Natural killer cell (primary cell): ENCODE data around the gene SOCS7. TPM values are rescaled to one million over a fixed set of nuclear protein-coding genes. Genes with fewer than 3 reads are reported as not detected.

Experiments
- ATAC-seq, 3 donors: fragments of 150-1000 bp in 2 of 3; fragments of 200-7000 bp in 1 of 3; cut with Tn5 transposase; 1 replicate in 1 of 3; 2 replicates in 2 of 3; pipeline ENCODE4 v1.10.0; 2021; ENCODE audit warnings: mild to moderate bottlenecking in 2 of 3, moderate library complexity in 2 of 3
- DNase-seq, 2 donors: peaks; one replicate each; pipeline versions ENCODE4 v3.0.0 to v3.0.0-alpha.2; 2013 to 2021; ENCODE audit warnings: mixed read lengths in 1 of 2
- H3K27ac ChIP-seq: one replicate; pipeline ENCODE4 v1.5.1; 2013; ENCODE audit warnings: mild to moderate bottlenecking, low read length
- H3K27me3 ChIP-seq: one replicate; pipeline ENCODE4 v1.6.1; 2013; ENCODE audit warnings: low read length; ENCODE audit not compliant: control insufficient read depth, insufficient read depth
- H3K36me3 ChIP-seq: one replicate; pipeline ENCODE4 v1.6.1; 2013; ENCODE audit warnings: low read length; ENCODE audit not compliant: control insufficient read depth, insufficient read depth
- H3K4me1 ChIP-seq: one replicate; pipeline ENCODE4 v1.6.1; 2013; ENCODE audit warnings: low read length; ENCODE audit not compliant: control insufficient read depth, insufficient read depth
- H3K4me3 ChIP-seq: one replicate; pipeline ENCODE4 v1.5.1; 2013; ENCODE audit warnings: low read length
- H3K9me3 ChIP-seq: one replicate; pipeline ENCODE4 v1.6.1; 2013; ENCODE audit warnings: low read length; ENCODE audit not compliant: control insufficient read depth, insufficient read depth
- H3K27ac Mint-ChIP-seq, 2 donors: one replicate each; pipeline ENCODE4 v1.8.0; 2022; ENCODE audit warnings: mild to moderate bottlenecking in 2 of 2, mixed read lengths in 2 of 2, moderate library complexity in 1 of 2
- H3K27me3 Mint-ChIP-seq, 2 donors: one replicate each; pipeline ENCODE4 v1.8.0; 2022; ENCODE audit warnings: low read depth in 2 of 2, mixed read lengths in 2 of 2
- H3K36me3 Mint-ChIP-seq: one replicate; pipeline ENCODE4 v1.8.0; 2022; ENCODE audit warnings: mixed read lengths
- H3K4me1 Mint-ChIP-seq, 2 donors: one replicate each; pipeline ENCODE4 v1.8.0; 2022; ENCODE audit warnings: mixed read lengths in 2 of 2
- H3K4me3 Mint-ChIP-seq: one replicate; pipeline ENCODE4 v1.8.0; 2022; ENCODE audit warnings: mild to moderate bottlenecking, moderate library complexity, mixed read lengths
- H3K9me3 Mint-ChIP-seq, 2 donors: one replicate each; pipeline ENCODE4 v1.8.0; 2022; ENCODE audit warnings: mixed read lengths in 2 of 2
- WGBS: methylation state at CpG from one replicate; pipeline ENCODE4 v1.1.7; 2013; ENCODE audit warnings: missing lambda C conversion rate; ENCODE audit not compliant: insufficient coverage; 5-methylcytosine and 5-hydroxymethylcytosine counted together
- intact Hi-C: fragments of 100-400 bp; cut with micrococcal nuclease; formaldehyde crosslinking; loops from one replicate; pipeline ENCODE4 v1.14.2; 2022
- total RNA-seq, 4 donors: library from RNA; stranded (reverse); fragments of 120-200 nt in 1 of 4; gene quantifications; one replicate each; pipeline versions ENCODE4 v1.2.3 to v1.2.4, GENCODE V29; 2013 to 2022
- TF ChIP-seq, protein P1 (sequence below): fragments of 200-600 bp; IDR thresholded peaks from one replicate; pipeline ENCODE4 v1.8.0; 2022; ENCODE audit warnings: antibody characterized with exemption

SOCS7 gene
- total RNA-seq, 3 donors from 2014 or later (not counting 1 experiment from before 2014, with no cell fraction given) = 13.6 to 31.8 (median 21.2) TPM

DNA sequence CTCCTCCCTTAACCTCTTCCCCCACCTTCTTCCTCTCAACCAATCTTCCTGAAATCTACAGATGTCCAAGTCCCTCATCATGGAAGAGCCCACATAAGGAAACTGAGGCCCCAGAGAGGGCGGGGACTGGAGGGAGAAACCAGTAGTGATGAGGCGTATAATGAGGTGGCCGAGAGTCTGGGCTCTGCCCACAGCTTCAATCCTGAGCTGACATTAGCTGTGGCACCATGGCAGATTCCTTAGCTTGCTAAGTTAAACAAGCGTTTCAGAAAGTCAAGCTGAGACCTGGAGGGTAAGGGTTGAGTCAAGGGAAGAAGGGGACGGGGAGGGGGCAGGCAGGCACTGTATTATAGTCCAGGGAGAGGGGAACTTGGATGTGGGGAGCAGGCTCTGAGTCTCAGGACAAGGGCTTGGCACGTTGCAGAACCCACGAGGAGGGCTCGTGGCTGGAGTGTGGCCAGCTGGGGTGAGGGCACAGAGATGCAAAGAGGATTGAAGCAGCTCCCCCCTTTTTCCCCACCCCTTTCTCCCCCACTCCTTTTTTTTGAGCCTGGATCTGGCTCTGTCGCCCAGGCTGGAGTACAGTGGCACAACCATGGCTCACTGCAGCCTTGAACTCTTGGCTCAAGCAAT lies 89.9 kb downstream of the SOCS7 start:
- ATAC-seq = no peak
- Mint-ChIP-seq H3K27me3 (peaks cover 0 to 6% of the 10 kb centered on the region in 2 donors), H3K4me3 (no peak overlapping the region), H3K4me1 (no peaks in the 10 kb centered on the region), H3K27ac (no peak overlapping the region), H3K36me3 (no peaks in the 10 kb centered on the region), H3K9me3 (no peaks in the 10 kb centered on the region)
- no peaks in the 10 kb centered on the region for H3K4me1 ChIP-seq
- H3K9me3 ChIP-seq = no peaks in the 10 kb centered on the region
- 68% methylated on average over 9 of the region's 9 CpGs for WGBS
- intact Hi-C loops = no loop called here
- no peaks in the 10 kb centered on the region for H3K36me3 ChIP-seq
- peaks cover 3% of the 10 kb centered on the region for H3K27me3 ChIP-seq
- H3K27ac ChIP-seq = no peak overlapping the region
- no peak overlapping the region for H3K4me3 ChIP-seq
- TF ChIP-seq, protein P1, sequence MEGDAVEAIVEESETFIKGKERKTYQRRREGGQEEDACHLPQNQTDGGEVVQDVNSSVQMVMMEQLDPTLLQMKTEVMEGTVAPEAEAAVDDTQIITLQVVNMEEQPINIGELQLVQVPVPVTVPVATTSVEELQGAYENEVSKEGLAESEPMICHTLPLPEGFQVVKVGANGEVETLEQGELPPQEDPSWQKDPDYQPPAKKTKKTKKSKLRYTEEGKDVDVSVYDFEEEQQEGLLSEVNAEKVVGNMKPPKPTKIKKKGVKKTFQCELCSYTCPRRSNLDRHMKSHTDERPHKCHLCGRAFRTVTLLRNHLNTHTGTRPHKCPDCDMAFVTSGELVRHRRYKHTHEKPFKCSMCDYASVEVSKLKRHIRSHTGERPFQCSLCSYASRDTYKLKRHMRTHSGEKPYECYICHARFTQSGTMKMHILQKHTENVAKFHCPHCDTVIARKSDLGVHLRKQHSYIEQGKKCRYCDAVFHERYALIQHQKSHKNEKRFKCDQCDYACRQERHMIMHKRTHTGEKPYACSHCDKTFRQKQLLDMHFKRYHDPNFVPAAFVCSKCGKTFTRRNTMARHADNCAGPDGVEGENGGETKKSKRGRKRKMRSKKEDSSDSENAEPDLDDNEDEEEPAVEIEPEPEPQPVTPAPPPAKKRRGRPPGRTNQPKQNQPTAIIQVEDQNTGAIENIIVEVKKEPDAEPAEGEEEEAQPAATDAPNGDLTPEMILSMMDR = no peak
- DNase-seq = no peak

DNA sequence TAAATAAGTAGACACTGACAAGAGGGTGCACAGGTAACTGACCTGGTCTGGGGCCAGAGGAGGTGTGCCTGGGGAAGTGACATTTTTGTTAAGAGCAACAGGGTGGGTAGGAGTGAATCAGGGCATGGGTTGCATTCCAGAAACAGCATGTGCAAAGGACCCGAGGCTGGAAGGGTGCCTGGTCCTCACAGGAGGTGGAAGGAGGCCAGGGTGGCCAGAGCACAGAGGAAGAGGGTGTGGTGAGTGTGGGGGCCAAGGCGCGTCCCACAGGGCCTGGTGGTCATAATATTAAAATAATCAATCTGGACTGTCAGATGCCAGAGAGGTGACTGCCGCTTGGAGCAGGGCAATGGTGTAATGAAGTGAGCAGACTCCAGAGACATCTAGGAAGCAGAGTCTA lies 90.9 kb downstream of the SOCS7 start:
- Histone ChIP-seq H3K27ac (no peak overlapping the region), H3K27me3 (peaks cover 3% of the 10 kb centered on the region), H3K9me3 (no peaks in the 10 kb centered on the region), H3K4me1 (no peaks in the 10 kb centered on the region), H3K36me3 (no peaks in the 10 kb centered on the region), H3K4me3 (no peak overlapping the region)
- no peaks in the 10 kb centered on the region for H3K4me1 Mint-ChIP-seq
- intact Hi-C loops = no loop called here
- H3K9me3 Mint-ChIP-seq = no peaks in the 10 kb centered on the region
- H3K27ac Mint-ChIP-seq = no peak overlapping the region
- TF ChIP-seq, protein P1 = no peak
- no peak for ATAC-seq
- peaks cover 0 to 6% of the 10 kb centered on the region in 2 donors for H3K27me3 Mint-ChIP-seq
- WGBS = 83% methylated on average over 4 of the region's 4 CpGs
- H3K4me3 Mint-ChIP-seq = no peak overlapping the region
- no peak for DNase-seq
- H3K36me3 Mint-ChIP-seq = no peaks in the 10 kb centered on the region

DNA sequence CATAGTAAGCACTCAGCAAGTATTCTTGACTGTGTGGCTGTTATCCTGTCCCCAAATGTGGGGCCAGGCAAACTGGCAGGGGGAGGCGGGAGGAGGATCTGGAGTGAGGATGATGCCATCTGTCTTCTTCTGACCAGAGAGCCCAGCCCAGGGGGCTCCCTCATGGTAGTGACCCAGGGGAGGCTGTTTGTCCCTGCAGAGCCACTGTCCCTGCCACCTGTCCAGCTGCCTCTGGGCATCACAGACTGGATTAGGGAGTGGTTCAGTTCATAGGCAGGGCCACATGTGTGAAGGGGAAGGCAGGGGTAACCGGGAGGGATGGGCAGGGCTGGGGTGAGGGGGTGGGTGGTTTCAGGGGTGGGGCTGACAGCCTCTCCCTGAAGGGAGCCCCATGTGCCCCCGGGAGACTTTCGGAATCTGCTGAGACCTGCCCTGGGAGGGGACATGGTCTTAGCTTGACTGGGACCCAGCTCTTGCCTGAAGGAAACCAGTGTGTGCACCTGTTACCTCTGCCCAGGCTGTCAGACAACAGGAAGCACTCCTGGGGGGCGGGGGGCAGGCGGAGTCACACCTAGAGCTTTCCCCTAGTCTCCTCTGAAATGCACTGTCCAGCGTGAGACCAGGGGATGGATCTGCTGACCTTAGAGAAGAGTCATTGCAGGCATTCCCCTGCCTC lies 91.8 kb downstream of the SOCS7 start:
- no peak overlapping the region for H3K4me3 Mint-ChIP-seq

More for the DNA sequence above, 91.8 kb downstream of the SOCS7 start:
- Mint-ChIP-seq H3K27me3 (peaks cover 0 to 6% of the 10 kb centered on the region in 2 donors), H3K9me3 (no peaks in the 10 kb centered on the region), H3K27ac (no peak overlapping the region), H3K36me3 (no peaks in the 10 kb centered on the region), H3K4me1 (no peaks in the 10 kb centered on the region)
- TF ChIP-seq, protein P1 = no peak
- Histone ChIP-seq H3K4me1 (no peaks in the 10 kb centered on the region), H3K27ac (no peak overlapping the region), H3K9me3 (no peaks in the 10 kb centered on the region), H3K27me3 (peaks cover 3% of the 10 kb centered on the region), H3K4me3 (no peak overlapping the region), H3K36me3 (no peaks in the 10 kb centered on the region)
- DNase-seq (peak in 1 of 2 donors; percentile 16), ATAC-seq (no peak)
- 58% methylated on average over 7 of the region's 7 CpGs for WGBS
- intact Hi-C loops = no loop called here
